GM12801 (cell line): ENCODE measurements around the gene PTPN20.

Experiments used
- TF ChIP-seq, protein P1 (sequence below): IDR thresholded peaks from one replicate; pipeline ENCODE4 v1.5.1; 2011; ENCODE audit warnings: control low read depth; ENCODE audit not compliant: insufficient read length; ENCODE audit errors: extremely low read depth

The PTPN20 gene

DNA sequence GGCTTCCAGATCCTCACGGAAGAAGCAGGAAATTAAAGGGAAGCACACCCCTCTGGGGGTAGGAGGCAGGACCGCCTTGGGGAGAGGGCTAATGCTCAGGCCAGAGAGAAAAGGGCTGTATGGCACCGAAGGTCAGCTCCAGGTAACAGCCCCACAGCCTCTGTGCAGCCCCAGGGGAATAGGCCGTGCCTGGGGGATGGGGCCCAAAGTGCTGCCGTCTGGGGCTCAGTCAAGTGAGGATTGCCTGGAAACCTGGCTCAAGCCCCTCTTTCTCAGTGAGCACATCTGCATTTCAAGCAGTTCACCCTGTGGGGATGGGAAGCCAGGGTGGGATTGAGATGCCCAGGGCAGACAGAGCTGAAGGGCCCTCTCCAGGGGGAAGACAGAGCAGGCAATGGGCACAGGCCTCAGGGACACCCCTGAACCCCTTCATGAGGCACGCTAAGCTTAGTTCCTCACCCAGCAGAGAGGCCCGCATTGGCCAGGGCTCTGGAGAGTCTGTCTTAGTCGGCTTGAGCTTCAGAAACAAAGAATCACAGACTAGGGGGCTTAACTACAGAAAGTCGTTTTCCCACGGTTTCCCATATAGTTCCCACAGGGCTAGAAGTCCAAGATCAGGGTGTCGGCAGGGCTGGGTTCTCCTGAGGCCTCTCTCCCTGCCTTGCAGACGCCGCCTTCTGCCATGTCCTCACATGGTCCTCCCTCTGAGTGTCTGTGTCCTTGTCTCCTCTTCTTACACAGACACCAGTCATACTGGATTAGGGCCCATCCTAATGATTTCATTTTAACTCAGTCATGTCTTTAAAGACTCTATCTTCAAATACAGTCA is 118.2 kb downstream of the PTPN20 start:
- TF ChIP-seq, protein P1, sequence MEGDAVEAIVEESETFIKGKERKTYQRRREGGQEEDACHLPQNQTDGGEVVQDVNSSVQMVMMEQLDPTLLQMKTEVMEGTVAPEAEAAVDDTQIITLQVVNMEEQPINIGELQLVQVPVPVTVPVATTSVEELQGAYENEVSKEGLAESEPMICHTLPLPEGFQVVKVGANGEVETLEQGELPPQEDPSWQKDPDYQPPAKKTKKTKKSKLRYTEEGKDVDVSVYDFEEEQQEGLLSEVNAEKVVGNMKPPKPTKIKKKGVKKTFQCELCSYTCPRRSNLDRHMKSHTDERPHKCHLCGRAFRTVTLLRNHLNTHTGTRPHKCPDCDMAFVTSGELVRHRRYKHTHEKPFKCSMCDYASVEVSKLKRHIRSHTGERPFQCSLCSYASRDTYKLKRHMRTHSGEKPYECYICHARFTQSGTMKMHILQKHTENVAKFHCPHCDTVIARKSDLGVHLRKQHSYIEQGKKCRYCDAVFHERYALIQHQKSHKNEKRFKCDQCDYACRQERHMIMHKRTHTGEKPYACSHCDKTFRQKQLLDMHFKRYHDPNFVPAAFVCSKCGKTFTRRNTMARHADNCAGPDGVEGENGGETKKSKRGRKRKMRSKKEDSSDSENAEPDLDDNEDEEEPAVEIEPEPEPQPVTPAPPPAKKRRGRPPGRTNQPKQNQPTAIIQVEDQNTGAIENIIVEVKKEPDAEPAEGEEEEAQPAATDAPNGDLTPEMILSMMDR = no peak

DNA sequence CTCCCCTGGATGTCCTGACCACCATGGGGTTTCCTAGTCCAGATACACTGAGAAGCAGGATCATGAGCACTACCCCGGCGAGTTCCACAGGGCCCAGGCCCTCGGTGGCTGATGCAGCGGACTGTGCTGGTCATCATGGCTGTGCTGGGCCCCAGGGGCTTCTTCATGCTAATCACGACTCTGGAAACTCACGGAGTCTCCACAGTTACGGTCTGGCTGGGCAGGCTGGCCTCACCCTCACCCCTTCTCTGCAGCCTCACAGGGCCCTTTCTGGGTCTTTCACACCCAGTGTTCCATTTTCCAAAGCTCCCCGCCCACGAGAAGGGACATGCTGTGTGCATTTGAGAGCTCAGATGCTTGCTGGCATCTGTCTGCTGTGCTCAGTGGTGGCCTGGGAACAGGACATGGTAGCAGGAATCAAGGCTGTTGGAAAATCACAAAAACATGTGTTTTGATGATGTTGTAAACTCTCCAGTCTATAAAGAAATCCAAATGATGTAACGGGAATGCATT is 119.0 kb downstream of the PTPN20 start:
- TF ChIP-seq, protein P1 = no peak

DNA sequence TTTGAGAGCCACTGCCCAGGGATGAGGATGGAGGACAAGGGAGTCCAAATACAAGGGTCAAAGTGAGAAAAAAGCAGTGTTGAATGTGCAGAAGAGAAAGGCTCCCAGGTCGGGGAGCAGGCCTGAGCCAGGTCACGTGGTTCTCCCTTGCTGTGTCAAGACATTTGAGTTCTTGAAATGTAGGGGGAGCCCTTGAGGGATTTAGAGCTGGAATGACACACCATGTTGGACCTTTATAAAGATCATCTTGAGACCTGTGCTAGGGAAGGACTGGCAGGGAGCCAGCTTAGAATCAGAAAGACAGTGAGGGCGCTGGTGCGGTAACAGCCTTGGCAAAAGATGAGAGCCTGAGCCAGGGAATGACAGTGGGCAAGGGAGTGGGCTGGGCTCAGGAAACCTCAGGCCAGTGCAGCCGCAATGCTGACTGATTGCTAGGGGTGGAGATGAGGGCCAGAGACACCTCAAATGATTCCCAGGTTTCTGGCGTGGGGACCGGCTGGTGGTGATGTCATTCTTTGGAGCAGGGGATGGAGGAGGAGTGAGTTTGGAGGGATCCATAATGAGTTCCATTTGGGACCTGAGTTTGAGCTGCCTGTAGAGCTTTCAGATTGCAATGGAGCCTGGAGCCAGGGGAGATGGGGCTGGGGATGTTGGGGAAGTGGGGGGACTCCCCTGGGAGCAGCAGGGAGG is 120.1 kb downstream of the PTPN20 start:
- TF ChIP-seq, protein P1 = no peak

DNA sequence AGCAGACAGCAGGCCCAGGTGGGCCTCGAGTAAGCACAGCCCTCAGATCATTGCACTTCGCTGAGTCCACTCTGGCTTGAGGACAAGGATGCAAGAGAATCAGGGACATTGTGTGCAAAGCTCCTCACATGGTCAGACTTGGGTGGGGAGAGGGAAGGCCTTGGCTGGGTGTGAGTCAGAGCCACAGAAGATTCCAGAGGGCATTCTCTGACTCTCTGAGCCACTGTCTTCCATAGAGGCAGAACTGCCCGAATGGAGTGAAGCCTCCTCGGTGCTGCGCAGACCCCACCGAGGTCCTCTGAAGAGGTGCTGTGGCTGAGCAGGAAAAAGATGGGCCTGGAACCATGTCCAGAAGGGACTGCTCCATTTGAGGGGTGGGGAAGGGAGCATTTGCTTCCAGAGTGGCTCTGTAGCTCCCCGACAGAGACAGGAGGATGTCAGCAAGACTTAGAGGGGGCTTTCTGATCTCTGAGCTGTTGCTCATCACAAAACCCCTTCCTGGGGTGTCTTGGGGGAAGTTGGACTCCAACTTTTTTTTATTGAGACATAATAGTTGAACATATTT is 120.8 kb downstream of the PTPN20 start:
- TF ChIP-seq, protein P1 = no peak

DNA sequence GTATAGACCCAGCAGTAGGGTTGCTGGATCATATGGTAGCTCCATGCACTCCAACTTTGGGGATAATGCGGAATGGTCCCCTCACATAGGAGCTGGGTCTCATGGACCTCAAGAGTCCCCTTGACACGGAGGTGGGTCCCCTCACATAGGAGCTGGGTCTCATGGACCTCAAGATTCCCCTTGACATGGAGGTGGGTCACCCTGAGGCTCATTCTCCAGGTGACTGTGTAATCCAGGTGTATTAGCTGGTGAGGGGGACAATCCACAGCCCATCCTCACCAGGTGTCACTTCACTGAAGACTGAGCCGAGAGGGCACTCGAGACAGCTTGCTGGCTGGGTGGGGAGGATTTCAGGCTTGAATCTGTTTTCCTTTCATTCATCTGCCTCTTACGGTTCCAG is 121.9 kb downstream of the PTPN20 start:
- TF ChIP-seq, protein P1 = no peak

DNA sequence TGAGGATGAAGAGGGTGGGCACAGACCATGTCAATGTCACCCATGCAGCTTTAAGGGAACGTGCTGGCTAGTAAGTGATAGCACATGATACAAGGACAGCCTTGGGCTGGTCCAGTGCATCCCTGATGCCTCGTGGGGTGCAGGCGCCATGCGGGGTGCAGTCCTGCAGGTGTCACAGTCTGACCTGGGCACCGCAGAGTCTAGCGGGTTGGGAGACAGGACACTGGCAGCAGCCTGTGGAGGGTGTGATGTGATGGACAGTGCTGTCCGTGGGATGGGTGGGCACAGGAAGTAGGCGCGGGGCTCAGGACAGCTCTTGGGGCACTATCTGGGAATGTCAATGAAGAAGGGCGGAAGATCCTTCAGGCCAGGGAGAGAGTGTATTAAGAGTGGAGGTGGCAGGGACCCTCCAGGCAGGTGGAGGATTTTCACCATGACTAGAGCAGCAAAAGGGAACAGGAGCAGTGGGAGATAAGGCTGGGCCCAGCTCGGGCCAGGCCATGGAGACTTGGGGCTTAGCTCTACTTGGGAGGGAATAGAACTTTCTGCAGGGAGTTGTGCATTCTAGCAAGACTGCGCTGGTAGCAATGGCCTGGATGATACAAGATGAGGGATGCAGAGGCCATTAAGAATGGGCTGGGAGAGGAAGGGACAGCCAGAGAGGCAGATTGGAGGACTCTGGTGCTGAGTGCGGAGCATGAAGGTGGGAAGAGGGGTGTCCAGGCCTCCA is 122.5 kb downstream of the PTPN20 start:
- TF ChIP-seq, protein P1 = no peak
